Activated gamma-delta T cell (primary cell): Measurements from ENCODE around the gene RIPK4.
"Not testable (repeated sequence)": the region's sequence is repeated elsewhere in the genome, so short reads cannot be mapped to it uniquely, and the experiment has no call there.

Experiments used
- DNase-seq: peaks from one replicate; lab custom pipeline; 2025; lab: John Stamatoyannopoulos, UW

The RIPK4 gene

GRCh38 chr21:41795726-41796125 is 28.9 kb upstream of the RIPK4 start:
- DNase-seq = no peak

GRCh38 chr21:41794600-41794999 is 27.7 kb upstream of the RIPK4 start:
- DNase-seq = no peak

GRCh38 chr21:41792711-41793110 is 25.9 kb upstream of the RIPK4 start:
- no peak for DNase-seq

GRCh38 chr21:41786509-41786987 is 19.7 kb upstream of the RIPK4 start:
- DNase-seq = no peak

GRCh38 chr21:41785262-41785661 is 18.4 kb upstream of the RIPK4 start:
- DNase-seq = not testable (repeated sequence)

- no peak for DNase-seq
Observed at GRCh38 chr21:41784456-41785102, 17.7 kb upstream of the RIPK4 start.

- no peak for DNase-seq
Observed at GRCh38 chr21:41783476-41784180, 16.8 kb upstream of the RIPK4 start.

- no peak for DNase-seq
Observed at GRCh38 chr21:41781050-41781410, 14.2 kb upstream of the RIPK4 start.

GRCh38 chr21:41780337-41781049 is 13.6 kb upstream of the RIPK4 start:
- DNase-seq = no peak

GRCh38 chr21:41779659-41780058 is 12.8 kb upstream of the RIPK4 start:
- DNase-seq = no peak

GRCh38 chr21:41778930-41779600 is 12.2 kb upstream of the RIPK4 start:
- DNase-seq = no peak

- DNase-seq = no peak
Observed at GRCh38 chr21:41777951-41778815, 11.3 kb upstream of the RIPK4 start.

GRCh38 chr21:41776778-41777177 is 9.9 kb upstream of the RIPK4 start:
- DNase-seq = no peak

- DNase-seq = no peak
Observed at GRCh38 chr21:41775149-41775472, 8.3 kb upstream of the RIPK4 start.

- DNase-seq = no peak
Observed at GRCh38 chr21:41774467-41775148, 7.8 kb upstream of the RIPK4 start.

GRCh38 chr21:41772351-41773080 is 5.7 kb upstream of the RIPK4 start:
- DNase-seq = no peak

GRCh38 chr21:41771625-41771945 is 4.7 kb upstream of the RIPK4 start:
- no peak for DNase-seq

- DNase-seq = no peak
Observed at GRCh38 chr21:41770901-41771624, 4.2 kb upstream of the RIPK4 start.

- no peak for DNase-seq
Observed at GRCh38 chr21:41769933-41770332, 3.1 kb upstream of the RIPK4 start.

GRCh38 chr21:41769521-41769920 is 2.7 kb upstream of the RIPK4 start:
- DNase-seq = no peak
